Fibroblast of gingiva (primary cell): ENCODE measurements around the gene GNAT3.

ENCODE experiments used
- DNase-seq: peaks from one replicate; pipeline ENCODE4 v3.0.0-alpha.2; 2011; ENCODE audit warnings: low read depth

GNAT3 gene

DNA sequence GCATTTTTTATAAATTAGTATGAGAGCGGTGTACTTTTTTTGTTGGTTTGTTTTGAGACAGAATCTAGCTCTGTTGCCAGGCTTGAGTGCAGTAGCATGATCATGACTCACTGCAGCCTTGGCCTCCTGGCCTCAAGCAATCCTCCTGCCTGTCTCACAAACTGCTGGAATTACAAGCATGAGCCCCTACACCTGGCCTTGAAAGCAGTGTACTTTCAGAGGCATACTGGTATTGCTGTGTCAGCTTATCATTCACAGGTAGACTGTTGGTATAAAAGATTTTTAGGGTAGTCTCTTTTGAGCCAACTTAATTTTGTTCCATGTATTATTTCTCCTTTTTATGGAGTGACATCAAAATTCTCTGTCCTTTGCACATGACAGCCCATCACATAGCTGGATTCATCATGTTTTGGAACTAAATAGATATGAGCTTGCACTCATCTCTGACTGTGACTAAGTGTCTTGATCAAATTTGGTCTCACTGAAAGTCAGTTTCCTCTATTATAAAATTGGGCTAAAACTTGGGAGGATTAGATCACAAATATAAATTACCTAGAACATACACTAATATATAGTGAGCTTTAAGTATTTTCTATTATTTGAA lies 12.4 kb downstream of the GNAT3 start:
- peak; percentile 92 for DNase-seq

DNA sequence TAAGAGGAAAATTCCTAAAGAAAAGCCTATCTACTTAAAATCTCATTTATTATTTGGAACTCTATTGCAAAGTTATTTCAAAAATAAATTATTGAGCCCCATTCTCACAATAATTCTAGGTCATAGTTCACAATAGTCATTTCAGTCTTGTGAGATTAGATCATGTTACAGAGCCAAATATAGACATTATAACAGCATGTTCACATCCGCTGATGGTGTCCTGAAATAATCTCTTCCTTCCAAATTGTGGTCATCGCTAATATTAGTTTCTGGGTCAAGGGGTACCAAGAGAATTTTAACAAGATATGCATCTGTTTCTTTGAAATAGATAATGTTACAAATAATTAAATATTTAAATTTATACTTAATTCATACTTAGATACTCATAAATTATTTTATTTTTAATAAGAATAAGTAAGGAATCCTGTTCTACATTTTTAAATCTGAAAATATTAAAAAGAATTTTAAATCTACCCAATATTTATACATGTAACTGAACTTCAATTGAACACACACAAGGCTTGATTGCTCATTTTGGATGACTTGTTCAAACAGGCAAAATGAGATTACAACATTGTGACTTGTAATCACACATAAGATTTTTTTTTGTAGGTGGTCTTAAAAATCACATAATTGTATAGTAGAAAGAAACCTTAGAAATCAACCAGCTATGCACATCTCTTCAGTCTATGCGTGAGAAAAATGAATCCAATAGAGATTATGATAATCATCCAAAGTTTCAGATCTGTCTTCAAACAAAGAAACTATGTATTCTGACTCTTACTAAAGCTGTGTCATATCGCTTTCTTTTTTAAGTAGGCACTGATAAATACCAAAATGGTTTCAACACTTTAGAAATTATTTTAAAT lies 13.1 kb downstream of the GNAT3 start:
- DNase-seq = no peak

DNA sequence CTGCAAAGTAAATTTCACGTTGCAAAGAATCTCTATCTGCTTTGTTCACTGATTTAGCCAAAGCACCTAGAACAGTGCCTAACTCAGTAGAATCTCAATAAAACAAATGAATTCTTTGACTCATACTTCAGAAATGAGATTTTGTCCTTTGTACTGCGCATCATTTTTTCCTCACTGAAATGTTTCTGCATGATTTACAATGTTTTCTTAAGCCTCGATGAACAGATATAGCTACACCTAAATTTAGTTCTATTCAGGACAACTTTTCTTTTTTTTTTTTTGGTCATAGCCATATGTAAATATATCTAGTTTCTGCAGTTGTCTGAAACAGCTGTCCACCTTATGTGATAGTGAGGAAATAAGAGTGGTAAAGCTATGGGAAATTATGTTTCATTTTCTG lies 15.3 kb downstream of the GNAT3 start:
- no peak for DNase-seq

DNA sequence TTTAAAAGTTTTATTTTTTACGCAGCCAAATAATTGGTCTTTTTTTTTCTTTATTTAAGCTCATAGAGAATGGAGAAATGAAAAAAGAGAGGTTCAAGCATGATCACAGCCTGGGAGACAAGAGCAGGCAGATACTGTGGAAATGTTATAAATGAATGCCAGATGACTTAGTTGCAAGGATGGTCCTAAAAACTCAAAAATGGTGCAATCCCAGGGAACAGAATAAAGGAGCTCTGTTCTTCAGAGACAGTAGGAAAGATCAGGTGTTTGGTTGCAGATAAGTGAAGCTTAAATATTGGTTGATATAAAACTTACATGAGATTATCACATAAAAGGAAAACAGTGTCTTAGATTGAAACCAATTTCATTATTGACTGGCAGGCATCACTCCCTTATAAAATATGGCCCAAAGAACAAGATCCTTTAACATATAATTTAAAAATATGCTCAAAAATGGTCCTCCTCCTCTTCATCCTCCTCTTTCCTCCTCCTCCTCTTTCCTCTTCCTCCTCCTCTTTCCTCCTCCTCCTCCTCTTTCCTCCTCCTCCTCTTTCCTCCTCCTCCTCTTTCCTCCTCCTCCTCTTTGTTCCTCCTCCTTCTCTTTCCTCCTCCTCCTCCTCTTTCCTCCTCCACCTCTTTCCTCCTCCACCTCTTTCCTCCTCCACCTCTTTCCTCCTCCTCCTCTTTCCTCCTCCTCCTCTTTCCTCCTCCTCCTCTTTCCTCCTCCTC lies 18.6 kb downstream of the GNAT3 start:
- peak; percentile 10 for DNase-seq

DNA sequence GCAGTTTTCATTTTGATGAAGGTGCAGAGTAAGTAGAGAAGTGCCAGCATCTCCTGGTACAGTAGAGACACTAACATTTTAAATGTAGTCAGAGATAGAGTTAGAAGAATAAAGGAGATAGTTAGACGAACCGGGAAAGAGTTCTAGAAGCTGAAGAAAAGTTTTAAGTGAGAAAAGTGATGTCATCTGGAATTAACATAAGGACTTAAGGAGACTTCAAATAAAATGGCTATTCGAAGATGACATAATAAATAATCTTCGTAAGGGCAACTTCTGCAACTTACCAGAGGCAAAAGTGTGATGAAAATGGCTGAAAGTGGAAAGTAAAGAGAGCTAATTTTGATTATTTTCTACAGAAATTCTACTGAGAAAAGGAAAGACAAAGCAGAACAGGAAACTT lies 20.4 kb downstream of the GNAT3 start:
- no peak for DNase-seq

DNA sequence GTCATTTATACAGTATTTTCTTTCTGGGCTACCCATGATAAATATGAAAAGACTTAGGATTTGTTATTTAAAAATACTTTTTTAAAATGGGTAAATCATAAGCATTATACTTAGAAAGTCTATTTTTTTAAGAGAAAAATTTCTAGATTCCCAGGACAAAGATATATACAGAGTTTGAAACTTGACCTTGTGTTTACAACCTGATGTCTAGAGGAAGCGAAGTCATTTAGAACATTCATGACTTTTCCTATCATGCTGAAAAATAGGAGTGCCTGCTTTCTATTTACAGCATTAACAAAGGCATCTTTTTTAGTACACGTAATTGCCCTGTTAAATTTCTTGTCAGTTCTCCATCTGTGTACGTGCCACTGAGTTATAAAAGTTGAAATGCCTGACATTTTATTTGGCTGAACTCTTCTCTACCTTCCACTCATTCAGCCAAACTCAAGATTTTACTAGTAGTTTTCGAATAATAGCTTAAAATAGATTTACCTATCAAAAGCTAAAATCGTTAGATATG lies 23.0 kb downstream of the GNAT3 start:
- no peak for DNase-seq

DNA sequence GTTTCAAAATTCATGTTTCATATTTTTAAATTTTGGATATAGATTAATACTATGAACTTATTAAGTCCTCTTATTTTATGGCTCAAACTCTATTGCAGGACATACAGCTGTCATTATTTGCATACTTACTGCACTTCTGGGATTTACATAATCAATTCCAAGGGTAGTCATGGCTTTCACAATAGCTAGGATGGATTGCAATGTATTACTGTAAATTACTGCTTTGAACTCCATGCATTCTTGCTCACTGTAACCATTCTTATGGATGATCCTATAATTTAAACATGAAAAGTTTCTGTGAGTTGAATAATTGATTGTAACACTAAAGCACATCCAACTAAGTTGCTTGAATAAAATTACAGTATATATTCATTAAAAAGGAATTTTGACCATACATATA lies 23.5 kb downstream of the GNAT3 start:
- DNase-seq = peak; percentile 56

DNA sequence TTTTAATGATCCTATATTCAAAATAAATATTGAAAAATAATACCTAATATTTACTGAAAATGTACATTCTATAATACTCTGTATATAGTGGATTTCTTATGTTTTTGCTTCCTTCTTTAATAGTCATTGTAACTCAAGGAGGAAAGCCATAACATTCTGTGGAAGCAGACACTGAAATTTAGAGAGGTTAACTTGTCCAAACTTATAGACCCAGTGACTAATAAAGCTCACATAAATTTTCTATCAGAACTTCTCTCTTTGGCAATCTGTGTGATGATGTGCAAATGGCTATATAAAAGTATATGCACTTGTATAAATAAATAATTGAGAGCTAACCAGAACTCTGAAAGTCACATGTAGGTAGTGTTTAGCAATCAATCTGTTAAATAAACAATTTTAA lies 26.1 kb downstream of the GNAT3 start:
- DNase-seq = no peak

DNA sequence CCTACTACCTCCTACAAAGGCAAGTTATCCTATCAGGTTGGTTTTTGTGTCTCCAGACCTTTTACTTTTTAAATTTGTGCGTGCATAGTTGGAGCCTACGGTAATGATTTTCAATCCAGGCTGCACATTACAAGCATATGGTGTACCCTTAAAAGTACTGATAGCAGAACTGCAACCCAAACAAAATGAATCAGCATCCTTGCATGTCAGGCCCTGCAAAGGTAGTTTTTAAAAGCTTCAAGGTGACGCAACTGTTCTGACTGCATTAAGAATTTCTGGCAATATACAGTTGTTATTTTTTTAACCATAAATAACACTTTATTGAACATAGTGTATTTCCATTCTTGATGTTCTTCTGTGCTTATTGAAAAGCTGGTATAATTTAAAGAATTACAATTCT lies 28.9 kb downstream of the GNAT3 start:
- no peak for DNase-seq

DNA sequence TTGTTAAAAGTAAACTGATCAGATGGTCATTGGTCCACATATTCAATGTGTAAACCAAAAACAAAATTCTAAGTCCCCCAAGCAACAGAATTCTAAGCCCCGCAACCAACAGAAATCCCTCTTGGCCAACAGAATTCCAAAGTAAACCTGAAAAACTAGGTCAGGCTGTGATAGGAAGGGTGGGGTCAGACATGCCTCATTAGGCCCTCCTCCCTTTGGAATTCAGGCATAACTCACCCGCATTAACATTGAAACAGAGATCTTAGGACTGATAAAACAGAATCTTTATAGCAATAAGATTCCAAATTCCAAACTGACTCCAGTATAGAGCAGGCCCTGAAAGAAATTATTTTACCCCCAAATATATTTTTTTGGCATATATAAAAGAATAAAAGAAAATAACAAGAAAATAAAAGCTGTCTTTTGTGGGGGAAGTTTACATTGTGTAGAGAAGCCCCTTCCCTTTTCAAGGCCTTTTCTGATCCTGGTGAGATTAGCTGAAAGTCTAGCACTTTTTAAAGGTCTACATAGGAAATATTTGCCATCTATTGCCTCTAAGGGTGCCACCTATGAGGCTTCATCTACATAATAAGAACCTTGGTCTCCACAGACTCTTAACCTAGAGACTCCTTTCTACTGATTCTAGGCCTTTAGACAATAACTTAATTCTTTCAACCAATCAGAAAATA lies 30.5 kb downstream of the GNAT3 start:
- DNase-seq = no peak

DNA sequence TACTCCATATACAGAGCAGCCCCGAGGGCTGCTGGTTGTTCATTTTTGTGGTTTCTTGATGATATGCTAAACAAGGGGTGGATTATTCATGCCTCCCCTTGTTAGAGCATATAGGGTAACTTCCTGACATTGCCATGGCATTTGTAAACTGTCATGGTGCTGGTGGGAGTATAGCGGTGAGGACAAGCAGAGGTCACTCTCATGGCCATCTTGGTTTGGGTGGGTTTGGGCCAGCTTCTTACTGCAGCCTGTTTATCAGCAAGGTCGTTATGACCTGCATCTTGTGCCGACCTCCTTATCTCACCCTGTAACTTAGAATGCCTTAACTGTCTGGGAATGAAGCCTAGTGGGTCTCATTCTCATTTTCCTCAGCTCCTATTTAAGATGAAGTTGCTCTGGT lies 31.3 kb downstream of the GNAT3 start:
- no peak for DNase-seq

DNA sequence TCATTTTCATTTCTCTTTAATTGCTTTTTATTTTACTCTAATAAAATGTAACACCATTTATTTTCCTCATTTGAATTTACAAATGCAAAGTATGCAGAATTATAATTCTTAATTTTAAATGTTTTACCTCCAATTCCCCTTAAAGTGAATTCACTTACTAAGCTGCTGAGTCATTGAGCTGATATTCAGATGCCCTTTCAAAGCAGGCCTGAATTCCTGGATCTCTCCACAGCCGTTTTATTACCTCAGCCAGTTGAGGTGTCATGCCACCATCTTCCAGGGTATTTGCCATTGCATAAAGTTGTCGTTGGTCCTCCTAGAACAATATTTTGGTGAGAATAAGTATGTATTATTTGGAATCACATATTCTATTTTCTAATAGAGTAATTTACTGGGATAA lies 33.2 kb downstream of the GNAT3 start:
- DNase-seq = peak; percentile 26

DNA sequence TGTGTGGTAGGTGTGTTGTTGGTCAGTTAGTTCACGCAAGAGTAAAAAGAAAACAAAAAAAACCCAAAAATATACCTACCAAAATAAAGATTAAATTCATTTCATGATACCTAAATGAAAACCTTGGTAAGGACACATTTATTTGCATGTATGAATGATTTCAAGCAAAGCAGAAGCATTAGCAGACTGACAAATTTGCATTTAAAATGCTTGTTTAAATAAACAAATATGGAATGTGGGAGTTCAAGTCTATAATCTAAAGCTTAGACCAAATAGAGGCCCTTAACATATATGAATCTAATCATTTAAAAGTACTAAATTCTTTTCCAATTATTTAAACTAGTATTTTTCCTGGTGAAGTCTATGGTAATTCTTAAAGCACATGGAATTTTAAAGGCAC lies 35.8 kb downstream of the GNAT3 start:
- no peak for DNase-seq

DNA sequence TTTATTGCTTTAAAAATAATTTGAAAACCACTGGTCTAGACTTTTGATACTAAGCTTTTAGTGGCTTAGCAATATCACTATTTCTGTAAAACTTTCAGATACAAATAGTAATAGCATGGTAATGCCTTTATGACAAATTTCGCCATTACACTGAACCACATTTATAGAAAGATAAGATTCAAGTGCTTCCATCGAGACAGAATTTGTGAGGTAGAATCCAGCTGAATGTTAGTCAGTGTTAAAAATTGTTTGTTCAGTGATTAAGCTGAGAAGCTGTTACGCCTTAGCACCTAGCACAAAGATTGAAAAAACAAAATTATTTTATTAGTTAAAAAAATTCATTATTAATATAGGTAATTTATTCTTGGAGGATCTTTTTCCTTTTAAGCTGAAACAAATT lies 36.5 kb downstream of the GNAT3 start:
- DNase-seq = no peak

DNA sequence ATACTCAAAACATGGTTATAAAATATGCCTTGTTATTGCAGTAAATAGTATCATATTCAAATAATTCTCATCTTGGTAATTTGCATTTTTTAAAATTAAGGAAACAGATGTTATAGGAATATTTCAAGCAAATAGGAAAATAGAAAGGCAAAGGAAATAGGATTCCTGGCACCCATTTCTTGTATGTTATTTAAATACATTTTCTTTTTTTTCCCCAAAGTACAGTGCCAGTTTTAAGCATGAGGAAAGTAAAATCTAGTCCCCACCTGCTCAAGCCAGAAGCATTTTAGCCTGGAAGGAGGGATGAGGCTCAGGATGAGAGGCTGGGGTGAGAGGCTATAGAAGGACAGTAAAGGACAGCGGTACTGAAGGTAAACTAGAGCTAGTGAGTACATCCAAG lies 38.1 kb downstream of the GNAT3 start:
- DNase-seq = no peak

DNA sequence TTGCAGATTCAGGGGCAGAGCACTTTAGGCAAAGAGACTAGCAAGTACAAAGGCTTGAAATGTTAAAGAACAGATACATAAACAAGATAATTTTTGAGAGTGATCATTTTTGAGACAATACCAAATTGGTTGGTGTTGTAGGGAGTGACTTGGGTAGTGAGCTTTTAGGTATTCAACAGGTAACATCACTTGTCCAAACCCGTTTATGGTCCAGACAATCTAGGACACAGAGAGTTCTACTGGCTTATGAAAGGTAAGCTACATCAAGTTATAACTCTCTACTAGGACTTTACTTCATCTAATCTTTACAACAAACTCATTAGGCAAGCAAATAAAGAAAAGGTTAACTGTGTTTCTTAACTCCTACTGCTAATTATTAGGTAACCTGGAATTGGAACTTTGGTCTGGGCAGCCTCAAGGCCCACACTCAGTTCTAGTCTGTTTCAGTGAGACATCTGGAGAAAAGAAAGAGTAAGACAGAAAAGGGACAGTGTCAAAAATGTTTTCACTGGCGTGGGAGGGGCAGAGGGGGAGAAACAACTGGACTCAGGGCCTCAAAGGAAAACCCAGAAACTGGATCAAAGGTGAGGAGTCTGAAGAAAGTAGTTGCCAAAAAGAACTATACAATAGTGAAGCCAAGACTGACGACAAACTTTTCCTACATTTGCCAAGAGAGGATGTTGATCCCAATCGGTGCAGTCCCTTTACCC lies 39.2 kb downstream of the GNAT3 start:
- no peak for DNase-seq

DNA sequence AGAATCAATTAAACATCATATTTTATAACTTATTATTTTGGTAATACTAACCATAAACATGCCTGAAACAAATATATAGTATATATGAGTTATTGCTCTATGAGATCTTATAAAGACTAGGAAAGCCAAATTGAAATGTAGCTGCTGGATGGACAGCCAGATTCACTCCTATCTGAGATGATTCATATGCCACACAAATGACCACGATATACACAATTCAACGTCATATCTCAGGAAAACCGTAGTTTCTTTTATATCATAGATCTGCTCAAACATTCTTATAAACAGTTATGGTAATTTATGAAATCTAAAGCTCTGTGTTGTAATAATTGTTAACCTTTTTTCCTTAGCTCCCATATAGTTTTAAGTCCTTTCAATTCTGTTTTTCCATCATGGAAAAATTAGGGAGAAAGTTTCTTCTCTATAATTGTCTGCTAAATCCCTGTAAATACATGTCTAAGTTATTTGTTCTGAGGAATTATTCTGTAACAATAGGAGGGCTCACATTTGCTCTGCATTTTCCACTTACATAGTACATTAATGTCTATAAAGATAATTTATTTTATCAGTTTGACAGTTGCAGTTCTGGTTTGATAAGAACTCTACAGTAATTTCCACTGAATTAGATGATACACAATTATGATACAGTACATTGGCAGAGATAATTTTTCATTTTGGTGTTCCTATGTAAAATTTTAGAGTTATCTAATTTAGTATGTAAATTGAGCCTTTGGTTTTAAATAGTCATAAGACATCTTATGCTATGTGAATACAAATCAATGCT lies 42.7 kb downstream of the GNAT3 start:
- no peak for DNase-seq

DNA sequence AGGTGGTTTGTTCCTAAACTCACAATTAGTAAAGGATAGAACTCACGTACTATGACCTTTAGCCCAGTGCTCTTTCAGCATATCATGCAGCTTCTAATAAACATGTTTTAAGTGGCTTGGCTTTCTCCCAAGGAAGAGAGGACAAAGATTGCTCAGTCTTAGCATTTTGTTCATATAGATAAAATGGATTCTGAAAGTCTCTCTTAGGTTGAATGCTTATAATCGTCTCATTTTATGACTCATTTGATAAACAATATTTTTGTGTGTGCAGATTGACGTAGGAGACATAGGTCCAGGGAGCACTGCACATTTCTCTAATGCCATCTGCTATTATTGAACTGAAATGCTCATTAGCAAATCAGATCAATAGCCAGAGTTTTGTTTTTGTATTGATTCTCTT lies 44.8 kb downstream of the GNAT3 start:
- peak; percentile 36 for DNase-seq

DNA sequence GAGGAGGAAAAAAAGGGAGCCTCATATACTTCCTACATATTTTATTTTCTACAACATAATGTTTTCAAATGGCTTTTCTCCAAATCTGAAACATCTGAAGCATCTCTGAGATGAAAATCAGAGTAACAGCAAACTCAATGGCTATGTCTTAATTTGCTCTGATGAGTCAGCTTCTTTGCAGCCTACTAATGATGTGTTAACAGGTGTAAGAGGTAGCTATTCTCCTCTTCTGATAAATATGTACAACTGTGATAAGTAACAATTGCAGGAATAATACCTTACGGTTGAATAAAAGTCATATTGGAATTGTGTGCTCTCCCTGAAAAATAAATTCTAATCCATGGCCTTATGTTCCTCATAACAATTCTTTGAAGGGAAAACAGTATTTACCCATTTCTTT lies 45.2 kb downstream of the GNAT3 start:
- no peak for DNase-seq

DNA sequence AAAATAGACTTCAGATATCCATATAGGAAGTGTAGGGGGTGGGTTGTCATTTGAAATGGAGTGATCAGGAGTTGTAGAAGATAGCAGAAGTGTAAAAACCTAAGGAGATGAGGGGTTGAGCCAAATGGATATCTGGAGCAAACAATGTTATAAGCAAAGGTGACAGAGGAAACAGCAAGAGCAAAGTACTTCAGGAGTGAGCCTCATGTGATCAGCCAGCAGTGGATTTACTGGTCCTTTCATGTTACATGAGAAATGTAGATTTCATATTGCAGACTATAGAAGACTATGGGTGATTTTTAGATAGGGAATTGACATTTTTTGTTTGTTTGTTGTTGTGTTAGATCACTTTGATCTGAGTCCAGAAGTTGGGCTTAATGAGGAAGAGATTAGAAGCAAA lies 47.7 kb downstream of the GNAT3 start:
- DNase-seq = no peak
